Stimulated activated naive CD8-positive, alpha-beta T cell treated with anti-CD3 and anti-CD28 coated beads, Interleukin-15, Interleukin-2, amounts not matched to agents 100 ng/mL and 50 ng/mL, for 24 hours (primary cell): ENCODE data around the gene EEF1AKMT2.

Experiments
- H3K27ac Mint-ChIP-seq: one replicate; pipeline ENCODE4 v1.8.0; 2021; ENCODE audit warnings: mild to moderate bottlenecking, mixed read lengths
- H3K27me3 Mint-ChIP-seq: one replicate; pipeline ENCODE4 v1.8.0; 2021; ENCODE audit warnings: mixed read lengths
- H3K36me3 Mint-ChIP-seq: one replicate; pipeline ENCODE4 v1.8.0; 2021; ENCODE audit warnings: low read depth, mixed read lengths
- H3K4me1 Mint-ChIP-seq: one replicate; pipeline ENCODE4 v1.8.0; 2021; ENCODE audit warnings: low read depth, mixed read lengths
- H3K4me3 Mint-ChIP-seq: one replicate; pipeline ENCODE4 v1.8.0; 2021; ENCODE audit warnings: mild to moderate bottlenecking, mixed read lengths
- H3K9me3 Mint-ChIP-seq: one replicate; pipeline ENCODE4 v1.8.0; 2021; ENCODE audit warnings: mixed read lengths

Gene EEF1AKMT2

DNA sequence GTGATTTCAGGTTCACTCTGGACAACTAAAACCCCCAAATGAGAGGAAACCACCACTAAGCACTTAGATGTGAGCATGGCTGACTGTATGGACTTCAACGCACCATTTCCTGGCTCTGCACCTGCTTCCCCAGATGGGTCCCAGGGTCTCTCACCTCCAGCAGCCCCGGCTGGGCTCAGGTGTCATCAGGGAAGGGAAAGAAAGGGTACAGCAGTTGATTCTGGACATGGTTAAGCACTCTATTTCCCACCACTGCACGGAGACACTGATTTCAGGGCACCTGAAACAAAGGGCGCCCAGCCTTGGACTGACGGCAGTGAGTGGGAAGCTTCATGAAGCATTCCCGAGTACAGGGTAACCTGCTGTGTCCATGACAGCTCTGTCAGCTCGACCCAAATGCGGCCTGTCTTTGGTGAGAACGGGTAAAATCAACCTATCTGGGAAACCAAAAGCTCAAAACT lies 66.5 kb downstream of the EEF1AKMT2 start:
- no peaks in the 10 kb centered on the region for H3K27me3 Mint-ChIP-seq
- H3K27ac Mint-ChIP-seq, result peak overlapping the region; percentile 26
- no peak overlapping the region for H3K4me3 Mint-ChIP-seq
- H3K4me1 Mint-ChIP-seq, result peaks cover 96% of the 10 kb centered on the region
- no peaks in the 10 kb centered on the region for H3K9me3 Mint-ChIP-seq
- peaks cover 17% of the 10 kb centered on the region for H3K36me3 Mint-ChIP-seq

DNA sequence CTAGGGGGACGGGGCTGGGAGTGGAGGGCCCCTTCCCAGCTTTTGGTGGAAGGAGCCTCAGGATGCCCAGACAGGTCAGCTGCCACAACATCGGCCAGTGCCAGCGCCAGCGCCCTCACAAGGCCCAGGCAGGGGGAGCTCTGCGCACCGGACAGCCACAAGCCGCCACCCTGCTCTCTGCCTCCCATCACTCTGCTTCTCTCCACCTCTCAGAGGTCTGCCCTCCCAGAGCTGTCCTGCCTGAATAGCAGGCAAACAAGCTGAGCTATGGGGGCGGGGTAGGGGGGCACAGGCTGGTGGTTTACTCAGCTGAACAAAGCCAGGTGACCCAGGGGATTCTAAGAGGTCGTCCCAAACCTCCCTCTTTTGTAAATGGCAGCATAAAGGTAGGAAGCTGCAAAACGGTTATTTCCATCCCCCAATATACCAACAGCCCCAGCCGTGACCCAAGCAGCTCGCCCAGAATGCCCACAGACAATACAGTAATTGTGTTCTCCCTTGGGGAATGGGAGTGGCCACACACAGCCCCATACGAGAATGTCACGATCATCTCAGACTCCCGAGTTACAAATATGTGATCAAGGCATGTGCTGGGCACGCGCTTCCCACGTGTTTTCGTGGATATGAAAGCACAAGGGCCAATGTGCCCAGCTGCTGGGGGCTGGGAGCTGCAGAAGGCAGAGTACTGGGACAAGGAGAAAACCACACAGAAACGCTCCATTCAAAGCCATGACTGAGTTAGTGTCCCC lies 67.2 kb downstream of the EEF1AKMT2 start:
- H3K36me3 Mint-ChIP-seq, result peaks cover 11% of the 10 kb centered on the region
- no peaks in the 10 kb centered on the region for H3K27me3 Mint-ChIP-seq
- H3K9me3 Mint-ChIP-seq, result no peaks in the 10 kb centered on the region
- no peak overlapping the region for H3K4me3 Mint-ChIP-seq
- H3K27ac Mint-ChIP-seq, result peak overlapping the region; percentile 68
- peaks cover 95% of the 10 kb centered on the region for H3K4me1 Mint-ChIP-seq

DNA sequence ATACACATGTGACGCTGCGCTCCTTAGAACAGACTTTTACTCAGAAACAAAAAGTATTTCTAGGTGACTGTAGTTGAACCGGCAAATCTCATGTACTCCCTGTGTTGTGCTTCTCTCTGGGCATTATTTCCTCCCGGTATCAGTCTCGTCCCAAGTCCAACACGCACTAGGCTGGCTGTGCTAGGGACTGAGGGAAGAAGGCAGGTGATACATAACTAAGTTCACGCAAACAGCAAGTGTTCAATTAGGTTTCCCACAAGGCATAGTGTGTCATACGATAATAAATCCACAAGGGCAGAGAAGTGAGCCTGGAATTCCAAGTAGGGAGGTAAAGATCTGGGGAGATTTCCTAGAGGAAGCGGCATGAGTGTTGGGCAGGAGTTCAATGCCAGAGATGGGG lies 67.9 kb downstream of the EEF1AKMT2 start:
- no peaks in the 10 kb centered on the region for H3K27me3 Mint-ChIP-seq
- peaks cover 10% of the 10 kb centered on the region for H3K36me3 Mint-ChIP-seq
- peak overlapping the region; percentile 91 for H3K27ac Mint-ChIP-seq
- H3K4me1 Mint-ChIP-seq, result peaks cover 95% of the 10 kb centered on the region
- no peaks in the 10 kb centered on the region for H3K9me3 Mint-ChIP-seq
- no peak overlapping the region for H3K4me3 Mint-ChIP-seq

DNA sequence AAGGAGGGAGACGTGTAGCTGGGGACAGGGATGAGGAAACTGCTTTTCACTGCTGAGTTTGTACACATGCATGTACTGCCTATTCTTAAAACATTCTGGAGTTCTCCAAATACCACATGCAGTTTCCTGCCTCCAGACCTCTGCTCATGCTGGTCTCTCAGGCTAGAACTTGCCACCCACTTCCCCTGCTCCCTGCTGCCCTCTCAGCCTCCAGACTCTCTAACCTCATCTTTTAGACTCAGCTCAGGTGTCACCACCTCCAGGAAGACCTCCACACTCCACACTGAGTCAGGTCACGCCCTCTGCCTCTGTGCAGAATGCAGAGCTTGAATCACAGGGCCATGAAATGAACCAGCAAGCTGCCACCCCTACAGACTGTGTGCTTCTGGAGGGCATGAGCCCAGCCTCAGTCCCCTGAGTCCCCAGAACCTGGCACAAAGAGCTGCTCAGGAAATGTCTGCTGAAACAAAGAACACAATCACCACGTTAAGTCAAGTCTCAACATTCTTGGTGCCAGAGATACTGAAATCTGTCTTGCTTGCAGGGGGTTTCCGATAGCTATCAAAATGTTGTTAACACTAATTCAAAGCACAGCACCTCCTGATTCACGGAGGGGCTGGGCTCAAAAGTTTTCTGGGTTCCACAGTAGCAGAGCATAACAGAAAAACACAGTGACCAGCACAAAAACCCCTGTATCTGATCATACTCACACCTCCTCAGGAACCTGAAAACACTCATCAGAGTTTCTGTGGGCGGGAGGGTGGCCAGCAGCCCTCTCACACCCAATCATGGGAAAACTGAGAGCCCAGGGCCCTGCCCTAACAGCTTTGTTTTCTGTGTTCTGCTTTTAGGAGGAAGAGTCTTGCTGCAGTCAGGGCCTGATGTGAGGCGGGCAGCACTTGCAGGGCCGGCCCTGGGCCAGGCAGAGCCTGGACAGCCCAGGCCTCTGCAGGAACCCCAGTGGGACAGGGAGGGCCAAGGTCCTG lies 68.6 kb downstream of the EEF1AKMT2 start:
- peak overlapping the region; percentile 91 for H3K27ac Mint-ChIP-seq
- peak overlapping the region; percentile 62 for H3K4me3 Mint-ChIP-seq
- H3K36me3 Mint-ChIP-seq, result peaks cover 10% of the 10 kb centered on the region
- no peaks in the 10 kb centered on the region for H3K9me3 Mint-ChIP-seq
- peaks cover 95% of the 10 kb centered on the region for H3K4me1 Mint-ChIP-seq
- no peaks in the 10 kb centered on the region for H3K27me3 Mint-ChIP-seq

- H3K36me3 Mint-ChIP-seq, result peaks cover 13% of the 10 kb centered on the region
- H3K27me3 Mint-ChIP-seq, result no peaks in the 10 kb centered on the region
- H3K4me1 Mint-ChIP-seq, result peaks cover 95% of the 10 kb centered on the region
- no peaks in the 10 kb centered on the region for H3K9me3 Mint-ChIP-seq
- H3K27ac Mint-ChIP-seq, result peak overlapping the region; percentile 77
- peak overlapping the region; percentile 8 for H3K4me3 Mint-ChIP-seq
These were observed 70.2 kb downstream of the EEF1AKMT2 start for GRCh38 chr10:124721330-124722045.

DNA sequence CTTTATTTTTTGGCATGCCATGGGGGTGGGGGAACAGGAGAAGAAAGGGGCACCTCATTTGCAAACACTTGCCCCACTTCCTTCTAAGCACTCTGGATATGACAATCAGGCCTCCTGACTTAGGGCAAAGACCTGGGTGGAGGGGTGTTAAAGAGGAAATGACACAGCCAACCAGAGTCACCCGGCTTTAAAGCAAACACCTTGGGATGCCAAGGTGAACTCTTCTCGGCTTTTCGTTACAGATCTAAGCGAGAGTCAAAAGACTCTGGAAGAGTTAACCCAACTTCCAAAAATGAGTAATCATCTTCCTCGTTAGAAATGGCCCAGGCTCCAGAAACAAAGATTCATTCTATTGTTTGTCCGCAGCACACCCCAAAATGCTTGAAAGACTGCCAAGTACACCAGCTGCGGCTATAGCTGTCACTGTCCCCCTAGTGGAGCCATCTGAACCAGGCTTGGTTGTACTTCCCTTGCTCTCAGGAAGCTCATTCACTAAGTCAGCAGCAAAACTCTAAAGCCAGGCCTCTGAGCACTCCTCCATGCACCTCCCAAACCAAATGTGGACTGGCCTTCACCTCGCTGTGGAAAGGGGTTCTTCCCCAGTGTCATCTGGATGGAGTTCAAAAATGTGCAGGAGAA lies 72.4 kb downstream of the EEF1AKMT2 start:
- Mint-ChIP-seq H3K36me3 (peaks cover 14% of the 10 kb centered on the region), H3K4me3 (peak overlapping the region; percentile 69), H3K27ac (peak overlapping the region; percentile 84), H3K27me3 (no peaks in the 10 kb centered on the region), H3K4me1 (peaks cover 94% of the 10 kb centered on the region), H3K9me3 (no peaks in the 10 kb centered on the region)

DNA sequence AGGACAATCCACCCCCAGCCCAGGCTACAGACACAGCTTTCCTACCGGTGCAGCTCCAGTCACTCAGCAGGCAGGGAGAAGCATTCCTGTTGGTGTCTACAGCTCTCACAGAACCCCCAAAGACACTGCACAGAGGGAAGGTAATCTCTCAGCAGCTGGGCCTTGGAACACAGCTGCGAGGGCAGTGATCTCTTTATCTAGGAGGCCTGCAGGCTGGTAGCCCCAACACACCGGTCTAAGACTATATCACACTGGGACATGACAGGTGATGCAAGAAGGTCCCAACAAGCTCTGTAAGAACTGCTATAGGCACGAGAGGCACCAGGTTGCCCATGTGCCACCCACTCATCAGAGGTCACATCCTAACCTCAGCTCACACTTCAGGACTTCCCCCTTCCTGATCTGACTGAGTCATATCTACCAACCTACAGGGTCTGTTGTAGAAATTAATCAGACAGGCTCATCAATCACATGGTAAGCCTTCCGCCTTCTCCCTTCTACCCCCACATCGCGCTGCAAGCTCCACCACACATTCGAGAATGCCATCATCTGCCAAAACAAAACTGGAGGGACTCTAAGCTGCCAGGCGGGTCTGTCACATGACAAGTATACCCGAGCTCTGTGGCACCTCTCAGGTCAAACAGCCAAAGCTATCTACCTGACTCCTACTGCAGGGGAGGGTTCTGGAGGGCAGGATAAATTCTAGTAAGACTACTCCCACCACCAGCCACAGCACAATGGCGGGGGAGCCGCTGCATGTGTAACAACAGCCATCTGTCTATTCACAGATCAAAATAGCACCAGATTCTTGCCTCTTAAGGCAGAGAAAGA lies 73.6 kb downstream of the EEF1AKMT2 start:
- Mint-ChIP-seq H3K27me3 (no peaks in the 10 kb centered on the region), H3K4me1 (peaks cover 94% of the 10 kb centered on the region), H3K9me3 (no peaks in the 10 kb centered on the region), H3K4me3 (peak overlapping the region; percentile 69), H3K36me3 (peaks cover 18% of the 10 kb centered on the region), H3K27ac (peak overlapping the region; percentile 84)

DNA sequence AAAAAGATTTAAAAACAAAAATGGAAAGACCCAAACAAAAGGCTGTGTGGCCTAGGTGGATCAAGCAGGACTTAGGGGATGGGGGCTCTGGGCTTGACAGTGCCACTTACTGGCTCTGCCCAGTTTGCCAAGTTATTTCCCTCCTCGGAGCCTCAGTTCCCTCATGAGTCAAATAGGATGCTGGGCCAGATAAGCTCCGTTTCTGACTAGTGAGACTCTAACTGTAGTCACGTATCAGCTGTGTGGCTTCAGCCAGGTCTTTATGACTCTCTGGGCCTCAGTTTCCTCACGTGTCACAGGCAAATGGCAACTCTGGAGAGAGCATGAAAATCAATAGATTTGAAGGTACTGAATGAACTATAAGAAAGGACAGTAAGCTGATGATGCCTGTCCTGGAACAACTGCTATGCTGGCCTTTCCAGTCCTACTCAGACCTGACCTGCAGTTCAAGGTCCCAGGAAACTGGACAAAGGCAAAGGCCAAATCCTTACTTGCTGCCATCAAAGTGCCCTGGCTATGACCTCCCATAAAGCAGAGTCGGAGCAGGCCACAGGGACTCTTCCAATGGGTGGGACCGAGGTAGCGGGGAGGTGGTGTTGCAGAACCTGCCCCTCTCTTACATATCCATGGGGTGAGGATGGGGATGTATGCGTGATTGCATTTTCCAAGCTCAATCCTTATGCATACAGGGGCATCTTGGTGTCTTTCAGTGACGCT lies 74.5 kb downstream of the EEF1AKMT2 start:
- H3K4me3 Mint-ChIP-seq, result peak overlapping the region; percentile 11
- peaks cover 18% of the 10 kb centered on the region for H3K36me3 Mint-ChIP-seq
- H3K4me1 Mint-ChIP-seq, result peaks cover 93% of the 10 kb centered on the region
- H3K27ac Mint-ChIP-seq, result peak overlapping the region; percentile 84
- H3K9me3 Mint-ChIP-seq, result no peaks in the 10 kb centered on the region
- H3K27me3 Mint-ChIP-seq, result no peaks in the 10 kb centered on the region

GRCh38 chr10:124716369-124716768 lies 75.3 kb downstream of the EEF1AKMT2 start:
- no peak overlapping the region for H3K4me3 Mint-ChIP-seq

DNA sequence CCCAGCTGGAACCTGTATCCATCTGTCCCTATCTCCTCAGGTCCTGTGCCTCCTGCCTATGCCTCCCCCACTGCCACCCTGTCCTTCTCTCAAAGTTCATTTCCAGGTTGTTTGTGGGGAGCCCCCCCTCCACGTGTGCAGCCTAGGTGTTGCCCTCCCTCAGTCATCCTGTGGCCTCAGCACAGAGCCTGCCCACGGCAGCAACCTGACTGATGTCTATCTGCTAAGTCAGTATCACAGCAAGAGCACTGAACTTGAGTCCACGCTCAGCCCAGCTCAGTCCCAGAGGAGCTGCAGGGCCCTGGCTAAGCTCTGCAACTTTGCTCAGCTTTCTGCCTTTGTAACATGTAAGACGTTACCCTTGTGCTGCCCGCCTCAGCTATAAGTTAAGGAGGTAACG lies 76.2 kb downstream of the EEF1AKMT2 start:
- H3K4me1 Mint-ChIP-seq, result peaks cover 84% of the 10 kb centered on the region
- H3K4me3 Mint-ChIP-seq, result no peak overlapping the region
- H3K9me3 Mint-ChIP-seq, result no peaks in the 10 kb centered on the region
- peaks cover 15% of the 10 kb centered on the region for H3K36me3 Mint-ChIP-seq
- H3K27ac Mint-ChIP-seq, result no peak overlapping the region
- no peaks in the 10 kb centered on the region for H3K27me3 Mint-ChIP-seq

More at GRCh38 chr10:124716369-124716768, 75.3 kb downstream of the EEF1AKMT2 start:
- no peaks in the 10 kb centered on the region for H3K9me3 Mint-ChIP-seq
- H3K27ac Mint-ChIP-seq, result peak overlapping the region; percentile 72
- H3K36me3 Mint-ChIP-seq, result peaks cover 18% of the 10 kb centered on the region
- H3K4me1 Mint-ChIP-seq, result peaks cover 84% of the 10 kb centered on the region
- no peaks in the 10 kb centered on the region for H3K27me3 Mint-ChIP-seq

GRCh38 chr10:124713679-124714255 lies 77.9 kb downstream of the EEF1AKMT2 start:
- Mint-ChIP-seq H3K9me3 (no peaks in the 10 kb centered on the region), H3K4me1 (peaks cover 86% of the 10 kb centered on the region), H3K27ac (peak overlapping the region; percentile 18), H3K27me3 (no peaks in the 10 kb centered on the region), H3K36me3 (peaks cover 14% of the 10 kb centered on the region), H3K4me3 (no peak overlapping the region)

- Mint-ChIP-seq H3K27ac (peak overlapping the region; percentile 5), H3K9me3 (no peaks in the 10 kb centered on the region), H3K27me3 (no peaks in the 10 kb centered on the region), H3K36me3 (peaks cover 14% of the 10 kb centered on the region), H3K4me3 (no peak overlapping the region), H3K4me1 (peaks cover 86% of the 10 kb centered on the region)
These were observed 78.8 kb downstream of the EEF1AKMT2 start for GRCh38 chr10:124712704-124713407.
